WI38 (cell line): ENCODE results near the gene RAB11FIP4.

Experiments
- H3K4me3 ChIP-seq: 2 replicates; pipeline ENCODE4 v1.5.1; 2011; ENCODE audit warnings: low read depth, mild to moderate bottlenecking, control low read depth, low read length
- CTCF ChIP-seq: IDR thresholded peaks from 2 replicates; pipeline ENCODE4 v1.5.1; 2012; ENCODE audit warnings: low read depth, mild to moderate bottlenecking, control low read depth, low read length

RAB11FIP4 gene

GRCh38 chr17:31497994-31498826 is 106.7 kb downstream of the RAB11FIP4 start:
- TF ChIP-seq CTCF = no peak
- no peak overlapping the region for H3K4me3 ChIP-seq

- H3K4me3 ChIP-seq = no peak overlapping the region
- no peak for TF ChIP-seq CTCF
Measured at GRCh38 chr17:31499771-31500554, 108.5 kb downstream of the RAB11FIP4 start.

GRCh38 chr17:31506517-31506916 is 115.0 kb downstream of the RAB11FIP4 start:
- no peak for TF ChIP-seq CTCF
- H3K4me3 ChIP-seq = no peak overlapping the region

GRCh38 chr17:31508288-31509094 is 117.0 kb downstream of the RAB11FIP4 start:
- 0 out of 2 replicates have a peak overlapping the region, but pooled peaks have one; percentile 9 for H3K4me3 ChIP-seq
- TF ChIP-seq CTCF = peak; percentile 31

- H3K4me3 ChIP-seq = 0 out of 2 replicates have a peak overlapping the region, but pooled peaks have one; percentile 9
- no peak for TF ChIP-seq CTCF
Measured at GRCh38 chr17:31509095-31509804, 117.8 kb downstream of the RAB11FIP4 start.

GRCh38 chr17:31509805-31510177 is 118.3 kb downstream of the RAB11FIP4 start:
- H3K4me3 ChIP-seq = no peak overlapping the region

More at GRCh38 chr17:31509805-31510177, 118.3 kb downstream of the RAB11FIP4 start:
- no peak for TF ChIP-seq CTCF
